Measurements from ENCODE around the gene HSPBP1. TPM values are rescaled to one million over a fixed set of nuclear protein-coding genes. Genes with fewer than 3 reads are reported as not detected.

The HSPBP1 gene
- total and polyA plus RNA-seq, 2 of the 4 experiments (the other 2 are of a cell fraction) = 21.0 to 43.2 TPM

- CTCF ChIA-PET = no interaction called here
- dilution Hi-C loops (cut with HindIII; ENCODE audit: low sequenced_read_pairs, unreplicated experiment) = no loop called here
Observed at GRCh38 chr19:55272142-55272541, 7.8 kb downstream of the HSPBP1 start.

More at GRCh38 chr19:55272142-55272541, 7.8 kb downstream of the HSPBP1 start:
- Histone ChIP-seq H4K91ac (ENCODE audit: insufficient read depth, low read depth, low read length) (no peak overlapping the region), H2AK5ac (ENCODE audit: low read depth, low read length) (no peak overlapping the region), H3K79me1 (ENCODE audit: low read depth in 1 of 2, low read length in 2 of 2) (peaks cover 5 to 18% of the 10 kb centered on the region in 2 experiments), H4K5ac (ENCODE audit: low read depth, low read length) (no peak overlapping the region), H3K4me2 (ENCODE audit: low read depth, low read length) (no peak overlapping the region), H4K8ac (ENCODE audit: low read depth in 2 of 2, low read length in 2 of 2) (no peak overlapping the region), H2BK120ac (ENCODE audit: low read depth, low read length) (no peak overlapping the region), H3K56ac (ENCODE audit: extremely low read depth, insufficient read depth, low read length) (no peak overlapping the region), H4K20me1 (ENCODE audit: insufficient read depth, low read length) (peaks cover 7% of the 10 kb centered on the region; the same call in 1 of the 2 replicates), H3K27ac (ENCODE audit: insufficient read depth, low read length) (no peak overlapping the region), H3K9ac (ENCODE audit: low read depth, low read length) (no peak overlapping the region), H2AFZ (replicated peaks; ENCODE audit: low read length, poor library complexity) (no peak overlapping the region), H3K36me3 (ENCODE audit: control insufficient read depth, insufficient read depth, low read length) (peaks cover 38% of the 10 kb centered on the region), H3K4me3 (ENCODE audit: insufficient read depth, low read depth, low read length) (no peak overlapping the region), H2BK20ac (ENCODE audit: low read depth, low read length) (no peak overlapping the region), H3K27me3 (ENCODE audit: control insufficient read depth, insufficient read depth, low read length) (no peaks in the 10 kb centered on the region), H3K4ac (ENCODE audit: low read depth, low read length) (no peak overlapping the region), H3K9me3 (ENCODE audit: control insufficient read depth, insufficient read depth, low read length) (no peaks in the 10 kb centered on the region), H3K9me1 (ENCODE audit: insufficient read depth, low read length) (peaks cover 9% of the 10 kb centered on the region; the same call in 1 of the 2 replicates), H2BK5ac (ENCODE audit: low read depth, low read length, poor library complexity, severe bottlenecking) (no peak overlapping the region), H2BK15ac (ENCODE audit: low read depth, low read length) (no peak overlapping the region), H2AK9ac (replicated peaks; ENCODE audit: low read depth, low read length, poor library complexity) (no peak overlapping the region), H3K23ac (ENCODE audit: low read depth, low read length) (no peak overlapping the region), H3K4me1 (ENCODE audit: control insufficient read depth, insufficient read depth, low read length) (no peaks in the 10 kb centered on the region), H3K14ac (replicated peaks; ENCODE audit: low read depth, low read length) (no peak overlapping the region), H3K18ac (ENCODE audit: low read depth, low read length) (no peak overlapping the region)
- POLR2A ChIA-PET (ENCODE audit: unreplicated experiment) = no interaction called here
- intact Hi-C loops (cut with micrococcal nuclease) (no loop called here), in situ Hi-C loops (cut with MboI; ENCODE audit: low sequenced_read_pairs) (no loop called here)
- no TSS peak for BruUV-seq (replicated peaks)
- 94% methylated on average over 17 of the region's 18 CpGs; no CpG with 5 or more reads in 1 of the 2 experiments for WGBS, 2 experiments (ENCODE audit: extremely low coverage in 2 of 2, insufficient read length in 1 of 2)
- TF ChIP-seq FOS (IDR thresholded peaks at IDR 0.05; ENCODE audit: low read depth, low read length) = no peak
- TF ChIP-seq RFX5 (IDR thresholded peaks at IDR 0.05; ENCODE audit: low read depth, low read length) = no peak
- TF ChIP-seq SMC3 (IDR thresholded peaks at IDR 0.05; ENCODE audit: low read depth, low read length) = no peak
- TF ChIP-seq CHD1 (IDR thresholded peaks at IDR 0.05; ENCODE audit: low read depth, low read length) = no peak
- TF ChIP-seq NFE2L2 (IDR thresholded peaks at IDR 0.05; ENCODE audit: low read depth, low read length) = no peak
- no peak for TF ChIP-seq MAZ (IDR thresholded peaks at IDR 0.05; ENCODE audit: borderline replicate concordance, low read depth, low read length)
- no peak for TF ChIP-seq ELK1 (IDR thresholded peaks at IDR 0.05; ENCODE audit: borderline replicate concordance, low read depth, low read length)
- DNase-seq (no peak), ATAC-seq (ENCODE audit: low read depth) (no peak)
